Cardiac fibroblast (primary cell): Measurements from ENCODE around the gene ALG8.

Source experiments
- DNase-seq, 2 donors: peaks; one replicate each; pipeline versions ENCODE4 v3.0.0 to v3.0.0-alpha.2; 2010; ENCODE audit warnings: low read depth in 2 of 2
- H3K4me3 ChIP-seq, 2 donors: replicated peaks in 1 of 2; 1 replicate in 1 of 2; 2 replicates in 1 of 2; pipeline ENCODE4 v1.5.1; 2011; ENCODE audit warnings: low read depth in 2 of 2, low read length in 2 of 2, mild to moderate bottlenecking in 2 of 2, moderate library complexity in 1 of 2
- CTCF ChIP-seq: IDR thresholded peaks from one replicate; pipeline ENCODE4 v1.5.1; 2011; ENCODE audit warnings: low read depth, mild to moderate bottlenecking, low read length, inconsistent platforms

Gene ALG8

GRCh38 chr11:78054971-78055370 is 84.5 kb downstream of the ALG8 start:
- DNase-seq, result no peak
- H3K4me3 ChIP-seq, result no peak overlapping the region
- no peak for TF ChIP-seq CTCF

- peak; percentile 79 to 80 for DNase-seq
- no peak for TF ChIP-seq CTCF
- H3K4me3 ChIP-seq, result no peak overlapping the region
Observed at GRCh38 chr11:78050964-78051831, 88.2 kb downstream of the ALG8 start.
